Endothelial cell (in vitro differentiated cells): Measurements from ENCODE around the gene AMPH. TPM values are rescaled to one million over a fixed set of nuclear protein-coding genes. Genes with fewer than 3 reads are reported as not detected.

Experiments used
- DNase-seq: peaks from one replicate; pipeline ENCODE4 v3.0.0; 2021; ENCODE audit warnings: low spot score
- H3K27ac Mint-ChIP-seq: one replicate; pipeline ENCODE4 v1.8.0; 2021; ENCODE audit warnings: mixed read lengths, inconsistent platforms; ENCODE audit not compliant: unreplicated experiment
- H3K27me3 Mint-ChIP-seq: one replicate; pipeline ENCODE4 v1.8.0; 2021; ENCODE audit warnings: mild to moderate bottlenecking, moderate library complexity, mixed read lengths, inconsistent platforms; ENCODE audit not compliant: unreplicated experiment
- H3K36me3 Mint-ChIP-seq: one replicate; pipeline ENCODE4 v1.8.0; 2021; ENCODE audit warnings: mild to moderate bottlenecking, low read depth, mixed read lengths, inconsistent platforms; ENCODE audit not compliant: unreplicated experiment
- H3K4me1 Mint-ChIP-seq: one replicate; pipeline ENCODE4 v1.8.0; 2021; ENCODE audit warnings: mild to moderate bottlenecking, mixed read lengths, inconsistent platforms; ENCODE audit not compliant: unreplicated experiment
- H3K4me3 Mint-ChIP-seq: one replicate; pipeline ENCODE4 v1.8.0; 2021; ENCODE audit warnings: mild to moderate bottlenecking, mixed read lengths, inconsistent platforms; ENCODE audit not compliant: unreplicated experiment
- H3K9me3 Mint-ChIP-seq: one replicate; pipeline ENCODE4 v1.8.0; 2021; ENCODE audit warnings: mixed read lengths, inconsistent platforms; ENCODE audit not compliant: unreplicated experiment
- CTCF ChIP-seq: fragments of 200-600 bp; sonication (generic); IDR thresholded peaks from one replicate; pipeline ENCODE4 v1.5.0; 2021; ENCODE audit warnings: antibody characterized with exemption; ENCODE audit not compliant: unreplicated experiment
- total RNA-seq: library from RNA; stranded (reverse); fragmentation: NEBNext Ultra II Directional; extraction: Animal tissue kit (Norgen Biotek cat#: 25700); gene quantifications from one replicate; pipeline ENCODE4 v1.2.1, GENCODE V29; 2021; ENCODE audit not compliant: unreplicated experiment

AMPH gene
- total RNA-seq, 1 donor from 2014 or later: 1.6 TPM

GRCh38 chr7:38335492-38336147, 295.6 kb downstream of the AMPH start:
- Mint-ChIP-seq H3K4me1 (peaks cover 24% of the 10 kb centered on the region), H3K4me3 (no peak overlapping the region), H3K27me3 (peaks cover 1% of the 10 kb centered on the region), H3K27ac (no peak overlapping the region), H3K36me3 (no peaks in the 10 kb centered on the region), H3K9me3 (no peaks in the 10 kb centered on the region)
- peak; percentile 86 for TF ChIP-seq CTCF
- DNase-seq: peak; percentile 92

GRCh38 chr7:38335128-38335491, 296.1 kb downstream of the AMPH start:
- Mint-ChIP-seq H3K9me3 (no peaks in the 10 kb centered on the region), H3K4me3 (no peak overlapping the region), H3K4me1 (peaks cover 19% of the 10 kb centered on the region), H3K36me3 (no peaks in the 10 kb centered on the region), H3K27me3 (peaks cover 1% of the 10 kb centered on the region), H3K27ac (peak overlapping the region; percentile 26)
- DNase-seq: no peak
- no peak for TF ChIP-seq CTCF

- no peak overlapping the region for H3K4me3 Mint-ChIP-seq
Observed at GRCh38 chr7:38334163-38334562, 297.0 kb downstream of the AMPH start.

More at GRCh38 chr7:38334163-38334562, 297.0 kb downstream of the AMPH start:
- TF ChIP-seq CTCF: no peak
- H3K27ac Mint-ChIP-seq: peak overlapping the region; percentile 28
- peaks cover 16% of the 10 kb centered on the region for H3K4me1 Mint-ChIP-seq
- no peaks in the 10 kb centered on the region for H3K36me3 Mint-ChIP-seq
- DNase-seq: no peak
- peaks cover 1% of the 10 kb centered on the region for H3K27me3 Mint-ChIP-seq
- H3K9me3 Mint-ChIP-seq: no peaks in the 10 kb centered on the region
